SK-N-SH (cell line): Measurements from ENCODE around the gene RAB40C. TPM values are rescaled to one million over a fixed set of nuclear protein-coding genes. Genes with fewer than 3 reads are reported as not detected.
A peak's percentile ranks its signal among the peaks of the same experiment; 100 is the strongest.

Experiments used
- CTCF ChIA-PET: fragments of 300-600, 350-600 bp; formaldehyde crosslinking; extraction: SDS; loops from one replicate; lab custom pipeline; 2021; lab: Yijun Ruan, JAX
- POLR2A ChIA-PET: fragments of 350-600 bp; sonication (Branson Sonifier 250); formaldehyde crosslinking; extraction: SDS; loops from one replicate; lab custom pipeline; 2020; ENCODE audit warnings: antibody characterized with exemption, inconsistent platforms; lab: Yijun Ruan, JAX
- DNase-seq: peaks from one replicate; pipeline ENCODE4 v3.0.0; 2012
- H2AFZ ChIP-seq: fragments of 200-600 bp; sonication (generic); 2 replicates; pipeline ENCODE4 v1.8.1; 2016; ENCODE audit warnings: antibody characterized with exemption, mild to moderate bottlenecking, low read depth
- H3F3A ChIP-seq: fragments of 200-600 bp; sonication (generic); replicated peaks from 2 replicates; pipeline ENCODE3; 2016; ENCODE audit warnings: antibody characterized with exemption, mild to moderate bottlenecking; ENCODE audit not compliant: insufficient read depth
- H3K27ac ChIP-seq, 2 experiments: fragments of 200-500 bp in 1 of 2; fragments of 200-600 bp in 1 of 2; sonication (Bioruptor generic) in 1 of 2; sonication (generic), shearing (Covaris generic) in 1 of 2; 2 replicates each; pipeline versions ENCODE4 v1.5.1 to v1.6.1; 2014 to 2016; ENCODE audit warnings: low read depth in 2 of 2, inconsistent platforms in 1 of 2, low read length in 1 of 2, mild to moderate bottlenecking in 1 of 2, mixed read lengths in 1 of 2
- H3K27me3 ChIP-seq: fragments of 200-600 bp; sonication (generic), shearing (Covaris generic); 2 replicates; pipeline ENCODE4 v1.6.1; 2016; ENCODE audit warnings: mixed run types; ENCODE audit not compliant: insufficient read depth
- H3K36me3 ChIP-seq, 2 experiments: fragments of 200-500 bp in 1 of 2; fragments of 200-600 bp in 1 of 2; sonication (Bioruptor generic) in 1 of 2; sonication (generic) in 1 of 2; replicated peaks in 1 of 2; 2 replicates each; pipeline versions ENCODE3 to v1.5.1; 2014 to 2016; ENCODE audit warnings: low read length in 1 of 2, mild to moderate bottlenecking in 1 of 2; ENCODE audit not compliant: insufficient read depth in 2 of 2, control insufficient read depth in 1 of 2
- H3K4me1 ChIP-seq, 2 experiments: fragments of 200-500 bp in 1 of 2; fragments of 200-600 bp in 1 of 2; sonication (Bioruptor generic) in 1 of 2; sonication (generic), shearing (Covaris generic) in 1 of 2; 2 replicates each; pipeline versions ENCODE4 v1.5.1 to v1.6.1; 2014 to 2016; ENCODE audit warnings: low read depth in 1 of 2, low read length in 1 of 2, mixed run types in 1 of 2; ENCODE audit not compliant: insufficient read depth in 2 of 2, control insufficient read depth in 1 of 2
- H3K4me2 ChIP-seq: fragments of 200-600 bp; sonication (generic), shearing (Covaris generic); 2 replicates; pipeline ENCODE4 v1.6.1; 2017; ENCODE audit warnings: mixed run types
- H3K4me3 ChIP-seq, 2 experiments: fragments of 200-500 bp in 1 of 2; fragments of 200-600 bp in 1 of 2; sonication (Bioruptor generic) in 1 of 2; sonication (generic), shearing (Covaris generic) in 1 of 2; 2 replicates each; pipeline versions ENCODE4 v1.5.1 to v1.8.1; 2014 to 2016; ENCODE audit warnings: low read depth in 2 of 2, inconsistent platforms in 1 of 2, low read length in 1 of 2, mild to moderate bottlenecking in 1 of 2, mixed read lengths in 1 of 2, moderate library complexity in 1 of 2
- H3K79me2 ChIP-seq: fragments of 200-600 bp; sonication (generic); 2 replicates; pipeline ENCODE4 v1.8.1; 2017; ENCODE audit warnings: mild to moderate bottlenecking; ENCODE audit not compliant: insufficient read depth
- H3K9ac ChIP-seq: fragments of 200-600 bp; sonication (generic); 2 replicates; pipeline ENCODE4 v1.6.1; 2017; ENCODE audit warnings: mixed run types
- H3K9me2 ChIP-seq: fragments of 200-600 bp; sonication (generic); 2 replicates; pipeline ENCODE4 v1.6.1; 2017; ENCODE audit warnings: mixed run types
- H3K9me3 ChIP-seq: fragments of 200-600 bp; sonication (generic); 2 replicates; pipeline ENCODE4 v1.6.1; 2017; ENCODE audit warnings: mixed run types, mild to moderate bottlenecking, moderate library complexity
- H4K20me1 ChIP-seq: fragments of 200-600 bp; sonication (generic); 2 replicates; pipeline ENCODE4 v1.6.1; 2017; ENCODE audit warnings: mild to moderate bottlenecking, mixed run types; ENCODE audit not compliant: insufficient read depth
- FOSL2 ChIP-seq: IDR thresholded peaks from 2 replicates; pipeline ENCODE4 v1.4.0; 2012; ENCODE audit warnings: low read depth, mild to moderate bottlenecking, moderate library complexity, borderline replicate concordance
- IRF3 ChIP-seq: fragments of 150-350 bp; IDR thresholded peaks from 2 replicates; pipeline ENCODE4 v1.6.1; 2016; ENCODE audit warnings: mild to moderate bottlenecking, low read depth, low read length
- NFIC ChIP-seq: IDR thresholded peaks from 2 replicates; pipeline ENCODE4 v1.4.0; 2012; ENCODE audit warnings: borderline replicate concordance
- RCOR1 ChIP-seq: fragments of 150-350 bp; IDR thresholded peaks from 2 replicates; pipeline ENCODE4 v1.6.1; 2017; ENCODE audit warnings: antibody characterized with exemption, low read length
- TCF12 ChIP-seq: IDR thresholded peaks from 2 replicates; pipeline ENCODE4 v1.4.0; 2012
- YY1 ChIP-seq: IDR thresholded peaks from 2 replicates; pipeline ENCODE4 v1.4.0; 2012; ENCODE audit warnings: low read depth, mild to moderate bottlenecking
- WGBS: methylation state at CpG from one replicate; pipeline ENCODE4 v1.1.6; 2017; ENCODE audit warnings: low lambda C conversion rate; 5-methylcytosine and 5-hydroxymethylcytosine counted together
- polyA plus RNA-seq, 3 experiments: library from polyadenylated mRNA; depleted of rRNA; stranded (reverse); fragments of >200 nt; gene quantifications; 2 replicates each; pipeline ENCODE4 v1.2.3, GENCODE V29; 2012
- TF ChIP-seq, protein P1 (sequence below): IDR thresholded peaks from 2 replicates; pipeline ENCODE4 v1.4.0; 2012; ENCODE audit warnings: low read depth

RAB40C gene
- polyA plus RNA-seq, 1 of the 3 experiments (the other 2 are of a cell fraction), result 13.0 TPM

DNA sequence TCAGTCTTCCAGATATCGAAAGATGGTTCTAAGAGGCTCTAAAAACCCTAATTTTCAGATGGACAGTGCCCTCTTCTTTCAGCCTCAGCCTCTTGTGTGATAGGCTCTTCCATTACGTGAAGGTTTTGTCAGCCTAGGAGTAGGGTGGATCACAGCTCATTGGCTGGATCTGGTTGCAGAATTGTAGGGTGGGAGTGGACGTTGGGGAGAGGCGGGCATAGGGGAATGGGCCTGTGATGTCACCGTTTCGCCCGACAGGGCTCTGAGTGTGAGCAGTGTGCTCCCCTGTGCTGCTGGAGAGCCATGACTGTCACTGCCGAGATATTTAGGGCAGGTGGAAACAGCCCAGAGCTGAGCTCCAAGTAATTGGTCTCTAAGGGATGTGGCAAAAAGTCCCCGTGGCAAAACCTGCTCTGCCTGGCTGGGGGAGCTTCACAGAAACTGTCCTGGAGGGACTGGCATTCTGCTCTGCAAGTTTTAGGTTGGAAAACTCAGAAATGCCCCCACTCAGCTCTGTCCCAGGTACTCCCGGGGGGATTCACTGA lies 34.7 kb downstream of the RAB40C start:
- H3K9ac ChIP-seq, result no peak overlapping the region
- no peak for TF ChIP-seq TCF12
- TF ChIP-seq, all 33 proteins: peak for 0
- H2AFZ ChIP-seq, result no peak overlapping the region
- no peaks in the 10 kb centered on the region for H3K27me3 ChIP-seq
- H3F3A ChIP-seq, result peaks cover 5% of the 10 kb centered on the region
- peaks cover 10 to 22% of the 10 kb centered on the region in 2 experiments; a peak in 3 of 4 replicates for H3K4me1 ChIP-seq
- ChIA-PET POLR2A (interaction anchor here (0.7 kb wide), 1 partner anchor 11 kb away, joined by 3 read pairs; the partner anchor contains the start of gene METTL26), CTCF (interaction anchor here (0.6 to 2.2 kb wide), 13 partner anchors 11 to 233 kb away, joined by 3 to 11 read pairs (median 4); partner anchors contain the start of genes METTL26 and RAB40C)
- H3K36me3 ChIP-seq, result peaks cover 0 to 3% of the 10 kb centered on the region in 2 experiments
- H3K27ac ChIP-seq, result no peak overlapping the region
- no peaks in the 10 kb centered on the region for H3K9me3 ChIP-seq
- WGBS, result 90% methylated on average over 9 of the region's 10 CpGs
- H3K4me3 ChIP-seq, result no peak overlapping the region
- no peak overlapping the region for H3K4me2 ChIP-seq
- DNase-seq, result peak; percentile 43
- no peaks in the 10 kb centered on the region for H3K9me2 ChIP-seq
- peaks cover 7% of the 10 kb centered on the region; the same call in 1 of the 2 replicates for H4K20me1 ChIP-seq
- H3K79me2 ChIP-seq, result peaks cover 5% of the 10 kb centered on the region; the same call in 1 of the 2 replicates

DNA sequence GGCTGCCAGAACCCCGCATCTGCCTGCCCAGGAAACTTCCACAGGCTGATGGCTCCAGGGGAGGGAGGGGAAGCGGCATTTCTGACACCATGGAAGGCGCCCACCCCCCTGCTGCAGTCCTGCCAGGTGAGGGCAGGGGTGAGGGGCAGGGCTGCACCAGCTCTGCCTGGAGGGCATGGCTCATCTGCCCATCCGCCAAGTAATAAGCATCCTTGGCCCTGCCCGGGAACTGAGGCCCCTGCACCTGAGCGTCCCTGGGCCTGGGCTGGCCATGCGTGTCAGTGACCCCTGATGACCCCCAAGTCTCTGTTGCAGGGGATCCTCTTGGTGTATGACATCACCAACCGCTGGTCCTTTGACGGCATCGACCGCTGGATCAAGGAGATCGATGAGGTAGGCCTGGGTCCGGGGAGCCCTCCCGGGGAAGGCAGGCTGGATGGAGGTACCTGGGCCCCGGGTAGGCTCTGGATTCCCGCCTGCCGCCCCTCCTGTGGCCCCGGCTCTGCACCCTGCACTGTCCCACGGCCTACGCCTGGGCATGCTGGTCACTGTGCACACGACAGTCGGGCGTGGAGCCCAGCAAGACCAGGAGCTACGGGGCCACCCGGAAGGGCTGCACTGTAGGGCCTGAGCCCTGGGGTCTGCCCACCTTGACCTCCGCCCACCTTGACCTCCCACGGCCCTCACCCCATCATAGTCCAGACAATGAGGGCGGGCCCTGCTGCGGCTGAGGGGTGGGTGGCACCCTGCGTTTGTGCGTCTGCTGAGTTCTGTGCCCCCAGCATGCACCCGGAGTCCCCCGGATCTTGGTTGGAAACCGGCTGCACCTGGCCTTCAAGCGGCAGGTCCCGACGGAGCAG lies 35.5 kb downstream of the RAB40C start:
- Histone ChIP-seq H3K4me2 (no peak overlapping the region), H2AFZ (no peak overlapping the region), H3K4me1 (peaks cover 10 to 29% of the 10 kb centered on the region in 2 experiments; a peak in 3 of 4 replicates), H4K20me1 (no peaks in the 10 kb centered on the region), H3K4me3 (no peak overlapping the region), H3K9me3 (no peaks in the 10 kb centered on the region), H3K27ac (no peak overlapping the region), H3F3A (peaks cover 5% of the 10 kb centered on the region), H3K9me2 (no peaks in the 10 kb centered on the region), H3K79me2 (peaks cover 5% of the 10 kb centered on the region; the same call in 1 of the 2 replicates), H3K36me3 (peaks cover 0 to 3% of the 10 kb centered on the region in 2 experiments), H3K9ac (no peak overlapping the region), H3K27me3 (no peaks in the 10 kb centered on the region)
- CTCF ChIA-PET, result interaction anchor here (0.6 to 2.6 kb wide), 10 partner anchors 11 to 234 kb away, joined by 3 to 12 read pairs (median 4); partner anchors contain the start of genes METTL26 and RAB40C
- no peak for DNase-seq
- 97% methylated on average over 7 of the region's 37 CpGs for WGBS
- TF ChIP-seq RCOR1 (no peak), IRF3 (no peak), YY1 (no peak), NFIC (no peak), FOSL2 (no peak), TCF12 (no peak)
- TF ChIP-seq, protein P1, sequence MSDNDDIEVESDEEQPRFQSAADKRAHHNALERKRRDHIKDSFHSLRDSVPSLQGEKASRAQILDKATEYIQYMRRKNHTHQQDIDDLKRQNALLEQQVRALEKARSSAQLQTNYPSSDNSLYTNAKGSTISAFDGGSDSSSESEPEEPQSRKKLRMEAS, result no peak
- POLR2A ChIA-PET, result no interaction called here
